ENCODE results near the gene VAC14.
A peak's percentile ranks its signal among the peaks of the same experiment; 100 is the strongest.

Gene VAC14

DNA sequence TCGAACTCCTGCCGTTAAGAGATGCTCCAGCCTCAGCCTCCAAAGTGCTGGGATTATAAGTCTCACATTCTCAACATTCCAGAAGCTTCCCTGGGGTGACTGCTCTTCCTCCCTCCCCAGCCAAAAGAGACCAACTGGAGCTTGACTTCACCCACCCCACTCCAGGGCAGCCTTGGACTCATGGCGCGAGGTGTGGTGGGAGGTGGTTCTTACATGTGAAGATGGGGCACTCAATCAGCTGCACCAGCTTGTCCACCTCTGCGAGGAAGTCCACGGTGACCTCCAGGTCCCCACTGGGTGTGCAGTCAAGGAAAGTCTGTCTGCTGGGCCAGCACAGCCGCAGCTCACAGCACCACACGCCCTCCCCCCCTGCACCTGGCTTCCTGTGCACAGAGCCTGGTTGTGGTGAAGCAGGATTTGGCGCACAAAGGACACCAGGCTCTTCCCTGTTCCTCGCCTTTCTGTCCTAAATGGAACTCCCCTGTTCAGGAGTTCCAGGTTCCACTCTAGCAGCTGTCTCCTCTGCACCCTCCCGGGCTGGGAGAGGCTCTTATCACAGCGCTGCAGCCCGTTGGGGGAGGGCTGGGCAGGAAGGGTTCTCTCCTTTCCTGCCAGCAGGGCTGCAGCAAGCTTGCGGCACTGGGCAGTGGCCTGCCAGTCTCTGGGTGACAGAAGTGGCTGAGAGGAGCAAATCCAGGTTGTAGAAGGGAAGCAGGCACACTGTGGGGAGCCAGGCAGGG lies 105.5 kb downstream of the VAC14 start:
- H3K36me3 ChIP-seq (ENCODE audit: control insufficient read depth in 1 of 2, insufficient read depth in 2 of 2, low read length in 2 of 2) = peaks cover 8% of the 10 kb centered on the region in 2 experiments
- peak overlapping the region; percentile 43 for H3K18ac ChIP-seq (ENCODE audit: low read length)
- no peaks in the 10 kb centered on the region for H3K9me3 ChIP-seq (ENCODE audit: insufficient read depth, low read depth, low read length)
- peak overlapping the region; percentile 6 for H3K27ac ChIP-seq (ENCODE audit: low read depth, low read length)
- peaks cover 57% of the 10 kb centered on the region for H3K79me1 ChIP-seq (ENCODE audit: low read length)
- H4K91ac ChIP-seq (ENCODE audit: low read depth, low read length) = peak overlapping the region; percentile 13
- H3K23ac ChIP-seq (ENCODE audit: low read length) = no peak overlapping the region
- H3K27me3 ChIP-seq (ENCODE audit: insufficient read depth, low read length) = no peaks in the 10 kb centered on the region
- H2BK12ac ChIP-seq (ENCODE audit: low read length) = peak overlapping the region; percentile 52
- no peak overlapping the region for H3K4me3 ChIP-seq (ENCODE audit: low read depth, low read length)
- H2AK5ac ChIP-seq (ENCODE audit: low read length) = peak overlapping the region; percentile 71
- peaks cover 67 to 71% of the 10 kb centered on the region in 2 experiments for H3K4me1 ChIP-seq (ENCODE audit: control insufficient read depth in 1 of 2, insufficient read depth in 2 of 2, low read length in 2 of 2)
- DNase-seq = peak in 1 of 2 donors; percentile 39
- H2AFZ ChIP-seq (ENCODE audit: insufficient read depth, low read length, poor library complexity) = no peak overlapping the region
- peak overlapping the region; percentile 24 for H2BK120ac ChIP-seq (ENCODE audit: insufficient read depth, low read length, poor library complexity)
- no peak overlapping the region for H3K4me2 ChIP-seq (ENCODE audit: low read length)
- no peak overlapping the region for H3K9ac ChIP-seq (ENCODE audit: low read length)
- H3K4ac ChIP-seq (ENCODE audit: low read depth, low read length) = no peak overlapping the region
- peak overlapping the region; percentile 45 for H3K14ac ChIP-seq (ENCODE audit: low read length)
- no peak overlapping the region for H4K12ac ChIP-seq (ENCODE audit: low read depth, low read length)
- peaks cover 3% of the 10 kb centered on the region for H3K79me2 ChIP-seq (ENCODE audit: control insufficient read depth, insufficient read depth, low read length, poor library complexity)
- no CpG with 5 or more reads among the region's 14 CpGs for WGBS (ENCODE audit: extremely low coverage, insufficient coverage, insufficient read length)
- no peak overlapping the region for H4K8ac ChIP-seq (ENCODE audit: low read depth, low read length)
- H2BK5ac ChIP-seq (ENCODE audit: low read depth, low read length, poor library complexity) = no peak overlapping the region

DNA sequence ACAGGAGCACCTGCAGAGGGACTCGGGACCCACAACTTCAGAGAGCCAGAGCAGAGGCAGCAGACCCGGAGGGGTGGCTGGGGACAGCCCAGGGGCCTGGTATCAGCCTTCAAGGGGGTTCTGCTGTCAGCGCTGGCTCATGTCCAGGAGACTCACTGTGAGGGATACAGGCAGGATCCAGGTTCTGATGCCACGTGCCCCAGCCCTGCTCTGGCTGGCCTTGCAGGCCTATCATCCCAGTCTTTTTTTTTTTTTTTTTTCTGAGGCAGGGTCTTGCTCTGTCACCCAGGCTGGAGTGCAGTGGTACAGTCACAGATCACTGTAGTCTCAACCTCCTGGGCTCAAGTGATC lies 106.1 kb downstream of the VAC14 start:
- Histone ChIP-seq H2AFZ (ENCODE audit: insufficient read depth, low read length, poor library complexity) (no peak overlapping the region), H2AK5ac (ENCODE audit: low read length) (peak overlapping the region; percentile 87), H3K79me1 (ENCODE audit: low read length) (peaks cover 53% of the 10 kb centered on the region), H3K23ac (ENCODE audit: low read length) (no peak overlapping the region), H3K4me1 (ENCODE audit: control insufficient read depth in 1 of 2, insufficient read depth in 2 of 2, low read length in 2 of 2) (peaks cover 60 to 66% of the 10 kb centered on the region in 2 experiments), H3K36me3 (ENCODE audit: control insufficient read depth in 1 of 2, insufficient read depth in 2 of 2, low read length in 2 of 2) (peaks cover 8% of the 10 kb centered on the region in 2 experiments), H2BK5ac (ENCODE audit: low read depth, low read length, poor library complexity) (peak overlapping the region; percentile 32), H3K4me3 (ENCODE audit: low read depth, low read length) (no peak overlapping the region), H3K4ac (ENCODE audit: low read depth, low read length) (peak overlapping the region; percentile 35), H3K18ac (ENCODE audit: low read length) (peak overlapping the region; percentile 55), H3K9me3 (ENCODE audit: insufficient read depth, low read depth, low read length) (no peaks in the 10 kb centered on the region), H3K27me3 (ENCODE audit: insufficient read depth, low read length) (no peaks in the 10 kb centered on the region), H4K91ac (ENCODE audit: low read depth, low read length) (peak overlapping the region; percentile 75), H2BK120ac (ENCODE audit: insufficient read depth, low read length, poor library complexity) (peak overlapping the region; percentile 71), H2BK12ac (ENCODE audit: low read length) (peak overlapping the region; percentile 65), H4K12ac (ENCODE audit: low read depth, low read length) (no peak overlapping the region), H3K9ac (ENCODE audit: low read length) (no peak overlapping the region), H4K8ac (ENCODE audit: low read depth, low read length) (peak overlapping the region; percentile 31), H3K14ac (ENCODE audit: low read length) (peak overlapping the region; percentile 25), H3K79me2 (ENCODE audit: control insufficient read depth, insufficient read depth, low read length, poor library complexity) (peaks cover 3% of the 10 kb centered on the region), H3K4me2 (ENCODE audit: low read length) (no peak overlapping the region), H3K27ac (ENCODE audit: low read depth, low read length) (no peak overlapping the region)
- no CpG with 5 or more reads among the region's 4 CpGs for WGBS (ENCODE audit: extremely low coverage, insufficient coverage, insufficient read length)
- DNase-seq = no peak

DNA sequence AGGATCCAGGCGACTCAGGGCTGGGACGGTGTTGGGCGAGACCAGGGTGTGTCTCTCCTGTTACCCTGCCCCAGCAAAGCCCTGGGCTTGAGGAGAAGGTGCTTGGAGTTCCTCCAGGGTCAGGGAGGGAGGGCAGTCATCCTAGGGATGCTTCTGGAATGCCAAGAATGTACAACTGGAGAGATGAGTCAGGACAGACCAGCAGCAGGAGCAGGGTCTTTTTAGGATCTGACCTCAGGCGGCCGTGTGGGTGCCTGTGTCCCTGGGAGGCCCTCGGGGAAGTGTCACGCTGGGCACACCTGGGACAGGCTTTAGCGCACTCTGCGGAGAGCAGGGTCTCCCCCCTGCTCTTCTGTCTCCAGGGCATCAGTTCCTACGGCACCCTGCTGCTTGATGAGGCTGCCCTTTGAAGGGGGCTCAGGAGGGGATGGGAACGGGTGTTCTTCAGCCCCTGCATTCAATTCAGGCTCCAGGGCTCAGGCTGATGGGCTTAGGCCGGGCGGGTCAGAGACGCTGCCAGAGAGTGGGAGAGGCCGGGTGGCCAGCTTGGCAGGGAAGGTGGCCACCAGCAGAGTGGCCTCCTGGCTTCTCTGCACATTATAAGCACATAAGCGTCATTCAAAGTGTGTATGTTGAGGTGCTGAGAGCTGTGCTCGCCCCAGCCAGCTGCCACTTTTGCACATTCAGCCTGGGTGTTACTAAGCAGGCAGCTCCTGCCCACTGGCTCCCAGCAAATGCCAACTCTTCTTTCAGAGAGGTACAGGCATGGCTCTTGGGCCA lies 106.7 kb downstream of the VAC14 start:
- peaks cover 56 to 62% of the 10 kb centered on the region in 2 experiments for H3K4me1 ChIP-seq (ENCODE audit: control insufficient read depth in 1 of 2, insufficient read depth in 2 of 2, low read length in 2 of 2)
- WGBS (ENCODE audit: extremely low coverage, insufficient coverage, insufficient read length) = no CpG with 5 or more reads among the region's 17 CpGs

DNA sequence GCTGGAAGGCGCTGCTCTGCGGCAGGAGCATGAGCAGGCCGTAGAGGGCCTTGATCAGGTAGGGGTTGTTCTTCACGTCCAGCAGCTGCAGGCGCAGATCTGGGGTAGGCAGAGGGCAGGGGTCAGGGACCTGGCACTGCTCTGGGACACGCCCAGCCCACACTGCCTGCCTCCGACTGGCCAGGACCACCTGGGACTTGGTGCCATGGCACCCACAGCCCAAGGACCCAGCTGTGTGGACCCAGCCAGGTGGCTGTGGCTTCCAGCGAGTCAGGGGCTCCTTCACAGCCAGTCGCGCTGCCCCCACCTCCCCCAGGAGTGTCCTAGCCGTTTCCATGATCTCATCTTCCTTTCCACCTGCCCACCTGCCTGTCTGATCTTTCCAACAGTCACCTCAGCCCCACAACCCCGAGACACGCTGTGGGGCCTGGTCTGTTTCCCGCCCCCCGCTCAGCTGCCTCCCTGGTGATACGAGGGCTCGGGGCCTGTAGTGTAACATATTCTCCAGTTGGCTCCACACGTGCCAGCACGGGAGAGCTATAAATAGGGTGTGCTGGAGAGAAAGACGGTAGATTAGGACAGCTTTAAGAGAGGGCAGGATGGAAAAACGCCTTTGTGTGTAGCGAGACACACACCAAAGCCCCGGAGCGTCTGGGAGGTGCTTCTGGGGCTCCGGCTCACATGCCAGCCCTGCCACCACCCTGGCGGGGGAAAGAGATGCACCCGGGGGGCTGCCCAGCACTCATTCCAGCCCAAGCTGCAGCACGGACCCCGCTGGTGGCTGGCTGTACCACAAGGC lies 107.9 kb downstream of the VAC14 start:
- peaks cover 62 to 71% of the 10 kb centered on the region in 2 experiments for H3K4me1 ChIP-seq (ENCODE audit: control insufficient read depth in 1 of 2, insufficient read depth in 2 of 2, low read length in 2 of 2)
- peaks cover 2 to 4% of the 10 kb centered on the region in 2 experiments for H3K36me3 ChIP-seq (ENCODE audit: control insufficient read depth in 1 of 2, insufficient read depth in 2 of 2, low read length in 2 of 2)
- H3K4ac ChIP-seq (ENCODE audit: low read depth, low read length) = peak overlapping the region; percentile 11
- H3K79me1 ChIP-seq (ENCODE audit: low read length) = peaks cover 51% of the 10 kb centered on the region
- H3K4me2 ChIP-seq (ENCODE audit: low read length) = no peak overlapping the region
- H2BK5ac ChIP-seq (ENCODE audit: low read depth, low read length, poor library complexity) = peak overlapping the region; percentile 32
- no peak overlapping the region for H4K12ac ChIP-seq (ENCODE audit: low read depth, low read length)
- H3K23ac ChIP-seq (ENCODE audit: low read length) = no peak overlapping the region
- H3K4me3 ChIP-seq (ENCODE audit: low read depth, low read length) = no peak overlapping the region
- peak overlapping the region; percentile 12 for H4K8ac ChIP-seq (ENCODE audit: low read depth, low read length)
- H2BK12ac ChIP-seq (ENCODE audit: low read length) = peak overlapping the region; percentile 77
- H2BK120ac ChIP-seq (ENCODE audit: insufficient read depth, low read length, poor library complexity) = peak overlapping the region; percentile 77
- peaks cover 3% of the 10 kb centered on the region for H3K79me2 ChIP-seq (ENCODE audit: control insufficient read depth, insufficient read depth, low read length, poor library complexity)
- H3K9me3 ChIP-seq (ENCODE audit: insufficient read depth, low read depth, low read length) = no peaks in the 10 kb centered on the region
- peak; percentile 64 to 73 for DNase-seq
- no peaks in the 10 kb centered on the region for H3K27me3 ChIP-seq (ENCODE audit: insufficient read depth, low read length)
- H3K27ac ChIP-seq (ENCODE audit: low read depth, low read length) = peak overlapping the region; percentile 62
- peak overlapping the region; percentile 72 for H3K18ac ChIP-seq (ENCODE audit: low read length)
- no peak overlapping the region for H2AFZ ChIP-seq (ENCODE audit: insufficient read depth, low read length, poor library complexity)
- peak overlapping the region; percentile 95 for H4K91ac ChIP-seq (ENCODE audit: low read depth, low read length)
- no peak overlapping the region for H3K9ac ChIP-seq (ENCODE audit: low read length)
- peak overlapping the region; percentile 72 for H3K14ac ChIP-seq (ENCODE audit: low read length)
- WGBS (ENCODE audit: extremely low coverage, insufficient coverage, insufficient read length) = no CpG with 5 or more reads among the region's 29 CpGs
- H2AK5ac ChIP-seq (ENCODE audit: low read length) = peak overlapping the region; percentile 85

More for the DNA sequence above, 106.7 kb downstream of the VAC14 start:
- Histone ChIP-seq H3K79me1 (ENCODE audit: low read length) (peaks cover 51% of the 10 kb centered on the region), H2BK120ac (ENCODE audit: insufficient read depth, low read length, poor library complexity) (peak overlapping the region; percentile 77), H3K4me3 (ENCODE audit: low read depth, low read length) (no peak overlapping the region), H3K27me3 (ENCODE audit: insufficient read depth, low read length) (no peaks in the 10 kb centered on the region), H3K23ac (ENCODE audit: low read length) (no peak overlapping the region), H4K12ac (ENCODE audit: low read depth, low read length) (no peak overlapping the region), H3K36me3 (ENCODE audit: control insufficient read depth in 1 of 2, insufficient read depth in 2 of 2, low read length in 2 of 2) (peaks cover 8 to 10% of the 10 kb centered on the region in 2 experiments), H2AFZ (ENCODE audit: insufficient read depth, low read length, poor library complexity) (peak overlapping the region; percentile 30), H3K27ac (ENCODE audit: low read depth, low read length) (peak overlapping the region; percentile 73), H4K8ac (ENCODE audit: low read depth, low read length) (peak overlapping the region; percentile 56), H3K4ac (ENCODE audit: low read depth, low read length) (peak overlapping the region; percentile 38), H2BK12ac (ENCODE audit: low read length) (peak overlapping the region; percentile 77), H3K79me2 (ENCODE audit: control insufficient read depth, insufficient read depth, low read length, poor library complexity) (peaks cover 3% of the 10 kb centered on the region), H2AK5ac (ENCODE audit: low read length) (peak overlapping the region; percentile 87), H3K9me3 (ENCODE audit: insufficient read depth, low read depth, low read length) (no peaks in the 10 kb centered on the region), H3K18ac (ENCODE audit: low read length) (peak overlapping the region; percentile 72), H2BK5ac (ENCODE audit: low read depth, low read length, poor library complexity) (peak overlapping the region; percentile 32), H3K4me2 (ENCODE audit: low read length) (no peak overlapping the region), H4K91ac (ENCODE audit: low read depth, low read length) (peak overlapping the region; percentile 95), H3K9ac (ENCODE audit: low read length) (no peak overlapping the region), H3K14ac (ENCODE audit: low read length) (peak overlapping the region; percentile 72)
- DNase-seq = peak; percentile 96 to 98
